Measurements from ENCODE around the gene TMEM247. TPM values are rescaled to one million over a fixed set of nuclear protein-coding genes. Genes with fewer than 3 reads are reported as not detected.

Gene TMEM247
- total RNA-seq, 3 donors from 2014 or later (not counting 1 experiment from before 2014, with no cell fraction given): not detected

Other genes with a start within 250 kb of the TMEM247 start
- gene EPAS1, start 182.2 kb upstream of the TMEM247 start, total RNA-seq: 10 to 100 TPM in 1 of 3 donors, 1 to 10 TPM in 2; 2.1 to 61.4 (median 3.6) TPM
- 100 to 1,000 TPM in 2 of 3 donors, 10 to 100 TPM in 1; 93.7 to 131 (median 102) TPM for gene RHOQ, start 62.9 kb downstream of the TMEM247 start, total RNA-seq
- gene ATP6V1E2, start 63.0 kb downstream of the TMEM247 start, total RNA-seq: 10 to 100 TPM in 1 of 3 donors, 1 to 10 TPM in 2; 5.5 to 10.5 (median 7.9) TPM
- gene PIGF, start 137.5 kb downstream of the TMEM247 start, total RNA-seq: 10 to 100 TPM; 12.3 to 25.4 (median 16.0) TPM
- gene CRIPT, start 137.7 kb downstream of the TMEM247 start, total RNA-seq: 10 to 100 TPM; 27.3 to 34.3 (median 30.3) TPM
- 10 to 100 TPM in 2 of 3 donors, 1 to 10 TPM in 1; 9.9 to 15.9 (median 12.7) TPM for gene SOCS5, start 219.7 kb downstream of the TMEM247 start, total RNA-seq